T47D (cell line): ENCODE measurements around the gene RAB40B.

Experiments used
- DNase-seq, 2 experiments: peaks; one replicate each; pipeline versions ENCODE4 v3.0.0 to v3.0.0-alpha.2; 2011 to 2012; ENCODE audit warnings: low read depth in 1 of 2, low spot score in 1 of 2
- JUND ChIP-seq: IDR thresholded peaks from 2 replicates; pipeline ENCODE4 v1.6.1; 2012; ENCODE audit warnings: low read depth
- in situ Hi-C: cut with HindIII; loops from 2 replicates; pipeline ENCODE4 v1.10.0; 2016; ENCODE audit warnings: low sequenced_read_pairs, low pct_unique_long_range_greater_than_20kb

The RAB40B gene

DNA sequence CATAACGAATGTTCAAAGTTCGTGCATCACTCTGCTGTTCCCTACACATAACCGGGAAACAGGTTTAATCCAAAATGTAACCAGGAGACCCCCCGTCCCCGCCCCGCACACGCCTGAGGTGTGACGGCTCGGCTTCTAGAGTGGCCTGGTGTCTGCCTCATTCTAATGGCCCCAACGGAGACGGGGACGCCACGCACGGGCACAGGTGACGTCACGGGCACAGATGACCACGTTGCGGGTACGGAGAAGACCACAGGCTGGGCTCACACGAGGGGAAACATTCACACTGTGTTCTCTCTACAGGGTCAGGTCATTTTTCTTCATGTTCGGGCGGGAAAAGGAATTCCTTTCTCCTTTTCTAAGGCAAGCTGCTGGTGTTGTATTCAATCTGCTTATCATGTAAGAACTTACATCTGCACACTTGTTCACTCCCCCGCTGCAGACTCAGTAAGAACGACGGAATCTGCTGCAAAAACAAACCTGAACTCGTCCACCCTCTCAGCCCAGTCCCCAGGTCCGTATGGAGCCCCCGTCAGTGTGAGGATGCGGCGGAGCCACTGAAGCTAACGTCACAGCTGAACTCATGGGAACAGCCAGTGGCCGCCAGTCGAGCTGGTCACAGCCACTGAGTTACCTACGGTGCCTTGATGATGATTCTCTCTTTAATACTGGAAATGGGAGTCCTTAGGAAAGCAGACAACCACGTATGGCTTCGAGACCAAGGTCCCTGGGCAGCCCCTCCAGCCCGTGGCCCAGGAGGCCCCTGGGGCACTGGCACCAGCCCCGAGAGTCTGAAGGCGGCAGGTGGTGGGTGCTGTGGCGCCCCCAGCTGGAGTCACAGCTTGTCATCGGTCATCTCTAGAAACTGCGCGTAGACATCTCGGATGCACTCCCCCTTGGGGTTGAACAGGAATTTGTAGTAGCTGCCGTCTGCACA lies 83.1 kb downstream of the RAB40B start:
- no peak for DNase-seq
- TF ChIP-seq JUND: no peak
- in situ Hi-C loops: no loop called here

DNA sequence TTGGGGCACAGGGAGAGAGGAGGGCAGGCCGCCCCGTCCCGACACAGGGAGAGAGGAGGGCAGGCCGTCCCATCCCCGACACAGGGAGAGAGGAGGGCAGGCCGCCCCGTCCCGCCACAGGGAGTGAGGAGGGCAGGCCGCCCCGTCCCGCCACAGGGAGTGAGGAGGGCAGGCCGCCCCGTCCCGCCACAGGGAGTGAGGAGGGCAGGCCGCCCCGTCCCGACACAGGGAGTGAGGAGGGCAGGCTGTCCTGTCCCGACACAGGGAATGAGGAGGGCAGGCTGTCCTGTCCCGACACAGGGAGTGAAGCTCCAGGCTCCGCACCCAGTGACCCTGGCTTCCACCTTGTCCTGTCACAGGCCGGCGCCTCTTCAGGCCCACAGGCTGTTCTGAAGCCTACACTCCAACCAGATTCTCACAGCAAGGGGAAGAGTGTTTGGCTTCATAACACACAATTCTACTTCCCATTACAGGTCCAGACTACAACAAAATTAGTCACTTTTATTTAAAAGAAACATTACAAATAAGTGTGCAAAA lies 84.3 kb downstream of the RAB40B start:
- TF ChIP-seq JUND: no peak; the same call in 1 of the 2 replicates
- in situ Hi-C loops: no loop called here
- peak in 1 of 2 experiments; percentile 87 for DNase-seq

DNA sequence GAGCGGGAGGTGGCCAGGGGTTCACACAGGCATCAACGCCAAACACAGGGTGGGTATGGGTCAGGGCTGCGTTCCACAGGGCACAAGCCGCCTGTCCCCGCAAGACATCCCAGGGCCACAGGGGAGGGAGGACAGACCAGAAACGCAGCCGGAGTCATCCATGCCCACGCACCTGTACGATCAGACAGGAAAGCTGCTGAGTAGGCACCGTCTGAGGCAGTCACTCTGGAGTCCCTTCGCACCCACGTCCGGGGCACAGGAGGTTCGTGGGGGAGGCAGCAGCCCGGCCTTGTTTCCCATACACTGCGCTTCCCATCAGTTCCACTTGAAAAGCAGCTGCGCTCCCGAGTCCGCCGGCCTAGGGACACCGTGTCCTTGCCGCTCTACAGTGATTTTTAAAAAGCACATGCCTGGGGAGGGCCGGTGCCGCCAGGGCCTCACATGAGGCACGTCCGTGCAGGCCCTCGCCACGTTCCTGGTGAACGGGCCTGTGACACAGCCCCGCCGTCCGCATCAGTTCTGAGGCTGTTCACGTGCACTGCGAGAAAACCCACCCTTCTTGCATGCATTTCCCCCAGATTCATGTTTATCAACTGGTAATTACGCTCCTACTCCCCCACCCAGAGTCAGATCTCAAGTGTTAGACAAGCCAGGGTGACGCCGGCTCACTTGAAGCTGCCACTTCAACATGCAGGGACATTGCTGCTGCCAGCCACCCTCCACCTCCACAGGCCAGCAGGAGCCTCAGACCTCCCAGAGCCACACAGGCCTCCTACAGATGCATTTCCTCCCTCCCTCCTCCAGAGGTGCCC lies 85.0 kb downstream of the RAB40B start:
- no peak for DNase-seq
- in situ Hi-C loops: no loop called here
- TF ChIP-seq JUND: no peak

DNA sequence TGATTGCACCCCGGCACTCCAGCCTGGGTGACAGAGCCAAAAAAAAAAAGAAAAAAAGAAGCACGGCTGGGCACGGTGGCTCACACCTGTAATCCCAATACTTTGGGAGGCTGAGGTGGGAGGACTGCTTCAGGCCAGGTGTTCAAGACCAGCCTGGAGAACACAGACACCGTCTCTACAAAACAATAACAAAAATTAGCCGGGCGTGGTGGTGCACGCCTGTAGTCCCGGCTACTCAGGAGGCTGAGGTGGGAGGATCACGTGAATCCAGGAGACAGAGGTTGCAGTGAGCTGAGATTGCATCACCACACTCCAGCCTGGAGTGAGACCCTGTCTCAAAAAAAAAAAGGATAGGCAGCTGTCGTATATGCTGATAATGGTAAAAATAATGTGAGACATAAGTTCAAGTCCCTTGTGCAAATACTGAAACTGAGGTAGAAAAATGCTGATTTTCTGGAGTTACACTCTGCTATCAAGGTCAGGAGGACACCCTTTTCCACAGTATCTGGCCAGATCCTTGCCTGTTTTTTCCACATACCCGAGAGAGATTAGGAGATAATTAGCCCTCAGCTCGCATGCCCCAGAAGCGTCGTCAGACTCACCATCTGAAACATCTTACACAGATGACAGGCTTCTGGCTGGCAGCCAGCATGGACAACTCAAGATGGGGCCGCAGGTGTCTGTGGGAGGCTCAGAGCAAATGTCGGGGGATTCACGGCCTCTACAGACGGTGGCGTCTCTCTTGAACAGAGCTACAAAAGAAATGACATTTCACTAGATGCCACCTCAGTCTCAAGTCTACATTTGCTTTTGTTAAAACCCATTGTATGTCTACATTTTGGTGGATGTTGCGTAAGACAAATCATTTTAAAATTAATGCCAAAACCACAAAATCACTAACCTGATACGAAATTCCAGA lies 87.1 kb downstream of the RAB40B start:
- in situ Hi-C loops: no loop called here
- no peak for DNase-seq
- TF ChIP-seq JUND: no peak

DNA sequence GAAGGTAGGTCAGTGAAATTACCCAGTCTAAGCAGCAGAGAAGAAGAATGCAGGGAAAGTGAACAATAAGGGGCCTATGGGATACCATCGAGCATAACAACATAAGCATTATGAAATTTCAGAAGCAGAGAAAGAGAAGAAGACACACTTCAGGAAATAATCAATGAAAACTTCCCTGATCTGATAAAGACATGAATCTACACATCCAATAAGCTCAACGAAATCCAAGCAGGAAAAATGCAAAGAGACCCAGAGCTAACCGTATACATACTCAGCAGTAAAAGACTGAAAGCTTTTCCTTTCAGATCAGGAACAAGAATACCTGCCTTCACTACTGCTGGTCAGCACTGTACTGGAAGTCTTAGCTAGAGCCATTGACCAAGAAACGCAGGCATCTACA lies 88.8 kb downstream of the RAB40B start:
- DNase-seq: no peak
- in situ Hi-C loops: no loop called here
- TF ChIP-seq JUND: no peak

DNA sequence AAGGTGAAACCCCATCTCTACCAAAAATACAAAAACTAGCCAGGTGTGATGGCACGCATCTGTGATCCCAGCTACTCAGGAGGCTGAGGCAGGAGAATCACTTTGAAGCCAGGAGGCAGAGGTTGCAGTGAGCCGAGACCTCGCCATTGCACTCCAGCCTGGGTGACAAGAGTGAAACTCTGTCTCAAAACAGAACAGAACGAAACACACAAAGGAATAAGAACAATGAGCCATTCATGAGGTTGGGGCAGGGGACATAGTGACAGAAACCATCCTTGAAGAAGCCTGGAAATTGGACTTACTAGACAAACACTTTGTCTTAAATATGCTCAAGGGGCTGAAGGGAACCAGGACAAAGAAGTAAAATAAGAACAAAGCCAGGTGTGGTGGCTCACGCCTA lies 89.7 kb downstream of the RAB40B start:
- no peak for TF ChIP-seq JUND
- in situ Hi-C loops: no loop called here
- no peak for DNase-seq

DNA sequence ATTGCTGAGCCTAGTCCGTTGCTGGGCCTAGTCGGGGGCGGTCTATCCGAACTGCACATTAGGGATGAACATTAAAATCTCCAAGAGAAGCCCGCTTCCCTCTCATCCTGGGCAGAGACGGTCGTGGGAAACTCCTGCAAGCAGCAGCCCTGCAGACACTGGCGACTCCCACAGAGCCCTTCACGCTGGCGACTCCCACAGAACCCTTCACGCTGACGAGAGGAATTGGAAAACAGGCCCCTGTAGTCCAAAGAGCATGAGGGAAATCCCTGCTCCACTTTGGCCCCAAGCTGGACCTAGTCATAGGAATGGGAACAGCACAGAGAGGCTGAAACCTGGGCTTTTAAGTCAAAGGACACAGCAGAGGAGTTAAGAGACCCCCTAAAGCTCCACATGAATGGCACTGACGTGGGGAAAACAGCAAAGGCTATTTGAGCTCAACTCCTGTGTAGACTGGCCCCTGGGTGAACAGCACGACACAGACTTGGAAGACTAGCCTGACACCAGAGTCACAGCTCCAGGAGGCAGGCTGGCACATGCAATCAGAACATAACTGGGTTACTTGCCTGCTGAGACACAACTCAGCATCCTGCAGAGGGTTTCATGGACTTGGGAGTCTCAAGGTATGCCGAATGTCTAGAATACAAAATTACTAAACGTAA lies 92.4 kb downstream of the RAB40B start:
- no peak for TF ChIP-seq JUND
- in situ Hi-C loops: no loop called here
- no peak for DNase-seq
